DOHH2 (cell line): ENCODE measurements around the gene EEF1AKMT3.
A peak's percentile ranks its signal among the peaks of the same experiment; 100 is the strongest.

Experiments
- H3F3A ChIP-seq: fragments of 200-600 bp; sonication (generic), shearing (Covaris generic); 2 replicates; pipeline ENCODE4 v1.6.0; 2016; ENCODE audit warnings: antibody characterized with exemption, mild to moderate bottlenecking; ENCODE audit not compliant: control insufficient read depth, insufficient read depth
- H3K27ac ChIP-seq: fragments of 200-600 bp; sonication (generic); 2 replicates; pipeline ENCODE4 v1.5.1; 2014; ENCODE audit warnings: low read depth, mild to moderate bottlenecking, low read length, moderate library complexity
- H3K27me3 ChIP-seq: fragments of 200-600 bp; sonication (generic); 2 replicates; pipeline ENCODE4 v1.6.1; 2014; ENCODE audit warnings: mild to moderate bottlenecking, low read length, mixed read lengths; ENCODE audit not compliant: control insufficient read depth
- H3K36me3 ChIP-seq: fragments of 200-600 bp; sonication (generic); 2 replicates; pipeline ENCODE4 v1.6.1; 2014; ENCODE audit warnings: mild to moderate bottlenecking, low read length, moderate library complexity, mixed read lengths; ENCODE audit not compliant: control insufficient read depth
- H3K4me1 ChIP-seq: fragments of 200-600 bp; sonication (generic); 2 replicates; pipeline ENCODE4 v1.6.1; 2014; ENCODE audit warnings: mild to moderate bottlenecking, low read length, mixed read lengths; ENCODE audit not compliant: control insufficient read depth
- H3K4me2 ChIP-seq: fragments of 200-600 bp; sonication (generic); 2 replicates; pipeline ENCODE4 v1.6.0; 2014; ENCODE audit warnings: mild to moderate bottlenecking, low read length, moderate library complexity
- H3K4me3 ChIP-seq: fragments of 200-600 bp; sonication (generic); 2 replicates; pipeline ENCODE4 v1.5.1; 2014; ENCODE audit warnings: mild to moderate bottlenecking, low read length, mixed read lengths
- H3K79me2 ChIP-seq: fragments of 200-600 bp; sonication (generic); 2 replicates; pipeline ENCODE4 v1.6.1; 2014; ENCODE audit warnings: mild to moderate bottlenecking, low read length, mixed read lengths; ENCODE audit not compliant: control insufficient read depth
- H3K9me2 ChIP-seq: fragments of 200-600 bp; sonication (generic); replicated peaks from 2 replicates; pipeline ENCODE4 v1.6.1; 2014; ENCODE audit warnings: mild to moderate bottlenecking, low read length, mixed read lengths; ENCODE audit not compliant: control insufficient read depth
- H3K9me3 ChIP-seq: fragments of 200-600 bp; sonication (generic); 2 replicates; pipeline ENCODE4 v1.6.1; 2014; ENCODE audit warnings: antibody characterized with exemption, low read length, mixed read lengths; ENCODE audit not compliant: control insufficient read depth, insufficient read depth
- H4K20me1 ChIP-seq: fragments of 200-600 bp; sonication (generic); 2 replicates; pipeline ENCODE4 v1.6.0; 2014; ENCODE audit warnings: low read depth, mild to moderate bottlenecking, antibody characterized with exemption, low read length, moderate library complexity; ENCODE audit not compliant: control insufficient read depth, insufficient read depth
- CTCF ChIP-seq: fragments of 200-600 bp; sonication (generic); IDR thresholded peaks from one replicate; pipeline ENCODE4 v1.5.1; 2014; ENCODE audit warnings: antibody characterized with exemption, mild to moderate bottlenecking, low read depth, low read length; ENCODE audit not compliant: poor library complexity, severe bottlenecking
- EZH2phosphoT487 ChIP-seq: fragments of 200-600 bp; sonication (generic); IDR thresholded peaks from 2 replicates; pipeline ENCODE4 v1.6.1; 2017; ENCODE audit warnings: borderline replicate concordance, mild to moderate bottlenecking, antibody characterized with exemption, low read length, moderate library complexity, mixed read lengths

EEF1AKMT3 gene

GRCh38 chr12:57769594-57769993 is 2.8 kb upstream of the EEF1AKMT3 start:
- Histone ChIP-seq H3K27me3 (peaks cover 25% of the 10 kb centered on the region), H3K36me3 (peaks cover 24% of the 10 kb centered on the region), H3K9me2 (no peaks in the 10 kb centered on the region), H3K4me2 (no peak overlapping the region), H3K79me2 (peaks cover 11% of the 10 kb centered on the region), H3K9me3 (no peaks in the 10 kb centered on the region), H3K27ac (no peak overlapping the region), H3K4me3 (no peak overlapping the region), H3F3A (no peaks in the 10 kb centered on the region), H4K20me1 (no peaks in the 10 kb centered on the region), H3K4me1 (peaks cover 40% of the 10 kb centered on the region)
- TF ChIP-seq EZH2phosphoT487 (no peak), CTCF (no peak)

- peaks cover 29% of the 10 kb centered on the region for H3K4me1 ChIP-seq
- TF ChIP-seq CTCF, result no peak
- TF ChIP-seq EZH2phosphoT487, result no peak
- H3K79me2 ChIP-seq, result peaks cover 11% of the 10 kb centered on the region
- H3F3A ChIP-seq, result no peaks in the 10 kb centered on the region
- H3K9me3 ChIP-seq, result no peaks in the 10 kb centered on the region
- peaks cover 24% of the 10 kb centered on the region for H3K36me3 ChIP-seq
- H3K9me2 ChIP-seq, result no peaks in the 10 kb centered on the region
- peak overlapping the region; percentile 89 for H3K4me3 ChIP-seq
- no peaks in the 10 kb centered on the region for H4K20me1 ChIP-seq
- H3K4me2 ChIP-seq, result peak overlapping the region; percentile 88
- H3K27ac ChIP-seq, result no peak overlapping the region
- peaks cover 13% of the 10 kb centered on the region for H3K27me3 ChIP-seq
Measured at GRCh38 chr12:57770734-57771133, 1.7 kb upstream of the EEF1AKMT3 start.

GRCh38 chr12:57771236-57771872 is 1.1 kb upstream of the EEF1AKMT3 start:
- Histone ChIP-seq H3K4me1 (peaks cover 23% of the 10 kb centered on the region), H3K36me3 (peaks cover 24% of the 10 kb centered on the region), H4K20me1 (no peaks in the 10 kb centered on the region), H3K4me2 (peak overlapping the region; percentile 88), H3K4me3 (peak overlapping the region; percentile 89), H3K27ac (peak overlapping the region; percentile 54), H3K79me2 (peaks cover 11% of the 10 kb centered on the region), H3K9me2 (no peaks in the 10 kb centered on the region), H3K9me3 (no peaks in the 10 kb centered on the region), H3F3A (no peaks in the 10 kb centered on the region), H3K27me3 (peaks cover 7% of the 10 kb centered on the region)
- TF ChIP-seq EZH2phosphoT487, result no peak
- no peak for TF ChIP-seq CTCF
